Measurements from ENCODE around the gene DNAI2. TPM values are rescaled to one million over a fixed set of nuclear protein-coding genes. Genes with fewer than 3 reads are reported as not detected.

DNAI2 gene
- total and polyA plus RNA-seq, 3 donors from 2014 or later, result 19.6 to 80.5 (median 26.9) TPM

- WGBS, 2 donors, result 77 to 88% methylated on average over 2 of the region's 2 CpGs
- Histone ChIP-seq H3K27me3 (no peaks in the 10 kb centered on the region), H3K36me3 (ENCODE audit: low read depth, missing control alignments) (no peaks in the 10 kb centered on the region), H3K27ac (no peak overlapping the region), H3K4me3 (no peak overlapping the region), H3K9me3 (no peaks in the 10 kb centered on the region), H3K4me1 (no peaks in the 10 kb centered on the region)
- TF ChIP-seq POLR2A (IDR thresholded peaks at IDR 0.05) (no peak), CTCF (IDR thresholded peaks at IDR 0.05) (no peak)
- intact Hi-C loops (cut with DNase I; ENCODE audit: low total_unique reads), result no loop called here
- no peak for DNase-seq
These were observed 60.5 kb downstream of the DNAI2 start for GRCh38 chr17:74334393-74335039.

GRCh38 chr17:74335529-74336062 is 61.6 kb downstream of the DNAI2 start:
- Histone ChIP-seq H3K36me3 (ENCODE audit: low read depth, missing control alignments) (no peaks in the 10 kb centered on the region), H3K27me3 (no peaks in the 10 kb centered on the region), H3K9me3 (no peaks in the 10 kb centered on the region), H3K4me1 (no peaks in the 10 kb centered on the region), H3K4me3 (no peak overlapping the region), H3K27ac (no peak overlapping the region)
- no peak for DNase-seq
- intact Hi-C loops (cut with DNase I; ENCODE audit: low total_unique reads), result no loop called here
- 75 to 90% methylated on average over 4 to 5 of the region's 5 CpGs for WGBS, 2 donors
- no peak for TF ChIP-seq POLR2A (IDR thresholded peaks at IDR 0.05)
- no peak for TF ChIP-seq CTCF (IDR thresholded peaks at IDR 0.05)

GRCh38 chr17:74336307-74336706 is 62.3 kb downstream of the DNAI2 start:
- intact Hi-C loops (cut with DNase I; ENCODE audit: low total_unique reads), result no loop called here
- H3K27me3 ChIP-seq, result no peaks in the 10 kb centered on the region
- no peaks in the 10 kb centered on the region for H3K36me3 ChIP-seq (ENCODE audit: low read depth, missing control alignments)
- DNase-seq, result no peak
- no peak for TF ChIP-seq POLR2A (IDR thresholded peaks at IDR 0.05)
- no peak for TF ChIP-seq CTCF (IDR thresholded peaks at IDR 0.05)
- 86 to 90% methylated on average over 7 of the region's 7 CpGs for WGBS, 2 donors
- no peak overlapping the region for H3K27ac ChIP-seq
- H3K4me1 ChIP-seq, result no peaks in the 10 kb centered on the region
- H3K9me3 ChIP-seq, result no peaks in the 10 kb centered on the region
- H3K4me3 ChIP-seq, result no peak overlapping the region

- no peaks in the 10 kb centered on the region for H3K4me1 ChIP-seq
- no peaks in the 10 kb centered on the region for H3K27me3 ChIP-seq
- 27 to 66% methylated on average over 7 to 12 of the region's 12 CpGs for WGBS, 2 donors
- no peaks in the 10 kb centered on the region for H3K9me3 ChIP-seq
- H3K27ac ChIP-seq, result no peak overlapping the region
- H3K36me3 ChIP-seq (ENCODE audit: low read depth, missing control alignments), result no peaks in the 10 kb centered on the region
- DNase-seq, result no peak
- intact Hi-C loops (cut with DNase I; ENCODE audit: low total_unique reads), result no loop called here
- TF ChIP-seq CTCF (IDR thresholded peaks at IDR 0.05), result no peak
- TF ChIP-seq POLR2A (IDR thresholded peaks at IDR 0.05), result no peak
- no peak overlapping the region for H3K4me3 ChIP-seq
These were observed 63.9 kb downstream of the DNAI2 start for GRCh38 chr17:74337834-74338500.

Data from testis (tissue), 3 donors.